Endothelial cell (in vitro differentiated cells): ENCODE measurements around the gene CDH18. TPM values are rescaled to one million over a fixed set of nuclear protein-coding genes. Genes with fewer than 3 reads are reported as not detected.

Experiments used
- DNase-seq: peaks from one replicate; pipeline ENCODE4 v3.0.0; 2021; ENCODE audit warnings: low spot score
- H3K27ac Mint-ChIP-seq: one replicate; pipeline ENCODE4 v1.8.0; 2021; ENCODE audit warnings: mixed read lengths, inconsistent platforms; ENCODE audit not compliant: unreplicated experiment
- H3K27me3 Mint-ChIP-seq: one replicate; pipeline ENCODE4 v1.8.0; 2021; ENCODE audit warnings: mild to moderate bottlenecking, moderate library complexity, mixed read lengths, inconsistent platforms; ENCODE audit not compliant: unreplicated experiment
- H3K36me3 Mint-ChIP-seq: one replicate; pipeline ENCODE4 v1.8.0; 2021; ENCODE audit warnings: mild to moderate bottlenecking, low read depth, mixed read lengths, inconsistent platforms; ENCODE audit not compliant: unreplicated experiment
- H3K4me1 Mint-ChIP-seq: one replicate; pipeline ENCODE4 v1.8.0; 2021; ENCODE audit warnings: mild to moderate bottlenecking, mixed read lengths, inconsistent platforms; ENCODE audit not compliant: unreplicated experiment
- H3K4me3 Mint-ChIP-seq: one replicate; pipeline ENCODE4 v1.8.0; 2021; ENCODE audit warnings: mild to moderate bottlenecking, mixed read lengths, inconsistent platforms; ENCODE audit not compliant: unreplicated experiment
- H3K9me3 Mint-ChIP-seq: one replicate; pipeline ENCODE4 v1.8.0; 2021; ENCODE audit warnings: mixed read lengths, inconsistent platforms; ENCODE audit not compliant: unreplicated experiment
- long read RNA-seq: library from polyadenylated mRNA; unstranded; transcript quantifications from one replicate; pipeline ENCODE4 v2.0.0, GENCODE V29; 2020; ENCODE audit not compliant: unreplicated experiment
- total RNA-seq: library from RNA; stranded (reverse); fragmentation: NEBNext Ultra II Directional; extraction: Animal tissue kit (Norgen Biotek cat#: 25700); gene quantifications from one replicate; pipeline ENCODE4 v1.2.1, GENCODE V29; 2021; ENCODE audit not compliant: unreplicated experiment
- TF ChIP-seq, protein P1 (sequence below): fragments of 200-600 bp; sonication (generic); IDR thresholded peaks from one replicate; pipeline ENCODE4 v1.5.0; 2021; ENCODE audit warnings: antibody characterized with exemption; ENCODE audit not compliant: unreplicated experiment

The CDH18 gene, protein sequence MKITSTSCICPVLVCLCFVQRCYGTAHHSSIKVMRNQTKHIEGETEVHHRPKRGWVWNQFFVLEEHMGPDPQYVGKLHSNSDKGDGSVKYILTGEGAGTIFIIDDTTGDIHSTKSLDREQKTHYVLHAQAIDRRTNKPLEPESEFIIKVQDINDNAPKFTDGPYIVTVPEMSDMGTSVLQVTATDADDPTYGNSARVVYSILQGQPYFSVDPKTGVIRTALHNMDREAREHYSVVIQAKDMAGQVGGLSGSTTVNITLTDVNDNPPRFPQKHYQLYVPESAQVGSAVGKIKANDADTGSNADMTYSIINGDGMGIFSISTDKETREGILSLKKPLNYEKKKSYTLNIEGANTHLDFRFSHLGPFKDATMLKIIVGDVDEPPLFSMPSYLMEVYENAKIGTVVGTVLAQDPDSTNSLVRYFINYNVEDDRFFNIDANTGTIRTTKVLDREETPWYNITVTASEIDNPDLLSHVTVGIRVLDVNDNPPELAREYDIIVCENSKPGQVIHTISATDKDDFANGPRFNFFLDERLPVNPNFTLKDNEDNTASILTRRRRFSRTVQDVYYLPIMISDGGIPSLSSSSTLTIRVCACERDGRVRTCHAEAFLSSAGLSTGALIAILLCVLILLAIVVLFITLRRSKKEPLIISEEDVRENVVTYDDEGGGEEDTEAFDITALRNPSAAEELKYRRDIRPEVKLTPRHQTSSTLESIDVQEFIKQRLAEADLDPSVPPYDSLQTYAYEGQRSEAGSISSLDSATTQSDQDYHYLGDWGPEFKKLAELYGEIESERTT
- total RNA-seq: 0.33 TPM
- long read RNA-seq, partial matches to known transcripts: 0 of 1 reads
- long read RNA-seq, other reads (novel, unspliced or antisense): 1 of 1 reads

- TF ChIP-seq, protein P1, sequence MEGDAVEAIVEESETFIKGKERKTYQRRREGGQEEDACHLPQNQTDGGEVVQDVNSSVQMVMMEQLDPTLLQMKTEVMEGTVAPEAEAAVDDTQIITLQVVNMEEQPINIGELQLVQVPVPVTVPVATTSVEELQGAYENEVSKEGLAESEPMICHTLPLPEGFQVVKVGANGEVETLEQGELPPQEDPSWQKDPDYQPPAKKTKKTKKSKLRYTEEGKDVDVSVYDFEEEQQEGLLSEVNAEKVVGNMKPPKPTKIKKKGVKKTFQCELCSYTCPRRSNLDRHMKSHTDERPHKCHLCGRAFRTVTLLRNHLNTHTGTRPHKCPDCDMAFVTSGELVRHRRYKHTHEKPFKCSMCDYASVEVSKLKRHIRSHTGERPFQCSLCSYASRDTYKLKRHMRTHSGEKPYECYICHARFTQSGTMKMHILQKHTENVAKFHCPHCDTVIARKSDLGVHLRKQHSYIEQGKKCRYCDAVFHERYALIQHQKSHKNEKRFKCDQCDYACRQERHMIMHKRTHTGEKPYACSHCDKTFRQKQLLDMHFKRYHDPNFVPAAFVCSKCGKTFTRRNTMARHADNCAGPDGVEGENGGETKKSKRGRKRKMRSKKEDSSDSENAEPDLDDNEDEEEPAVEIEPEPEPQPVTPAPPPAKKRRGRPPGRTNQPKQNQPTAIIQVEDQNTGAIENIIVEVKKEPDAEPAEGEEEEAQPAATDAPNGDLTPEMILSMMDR: no peak
- Mint-ChIP-seq H3K27me3 (no peaks in the 10 kb centered on the region), H3K9me3 (no peaks in the 10 kb centered on the region), H3K4me3 (peak within 1 kb of the TSS; percentile 65), H3K4me1 (peaks cover 5% of the 10 kb centered on the region), H3K36me3 (no peaks in the 10 kb centered on the region), H3K27ac (no peak within 1 kb of the TSS)
- peak; percentile 69 for DNase-seq
These were observed at the start of gene CDH18 for GRCh38 chr5:19987612-19988361. TSS of gene CDH18 (minus strand) at chr5:19988200. CDS start at chr5:19838986, 149,214 bp downstream.

- H3K4me1 Mint-ChIP-seq: no peaks in the 10 kb centered on the region
- H3K27me3 Mint-ChIP-seq: peaks cover 2% of the 10 kb centered on the region
These were observed 46.7 kb upstream of the CDH18 start for GRCh38 chr5:20034717-20035116.

DNA sequence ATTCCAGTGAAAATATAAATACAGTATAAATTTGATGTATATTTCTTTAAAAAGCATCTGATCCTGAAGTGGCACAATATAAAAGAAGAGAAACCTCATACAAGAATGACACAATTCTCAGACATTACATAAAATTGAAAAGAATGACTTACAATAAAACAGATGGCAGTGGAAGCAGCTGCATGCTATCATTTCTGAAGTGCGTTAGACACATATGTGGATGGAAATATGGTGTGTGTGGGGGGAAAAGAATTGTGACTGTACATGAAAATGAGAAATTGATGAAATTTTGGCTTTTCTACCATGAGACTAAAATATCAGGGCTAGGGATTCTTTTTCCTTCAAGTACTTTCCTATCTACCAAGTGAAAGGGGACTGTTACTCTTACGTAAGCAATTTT, 45.9 kb upstream of the CDH18 start:
- no peak overlapping the region for H3K27ac Mint-ChIP-seq
- H3K27me3 Mint-ChIP-seq: peaks cover 2% of the 10 kb centered on the region
- TF ChIP-seq, protein P1: no peak
- H3K4me1 Mint-ChIP-seq: no peaks in the 10 kb centered on the region
- H3K36me3 Mint-ChIP-seq: no peaks in the 10 kb centered on the region
- H3K9me3 Mint-ChIP-seq: no peaks in the 10 kb centered on the region
- DNase-seq: no peak
- H3K4me3 Mint-ChIP-seq: no peak overlapping the region

More at GRCh38 chr5:20034717-20035116, 46.7 kb upstream of the CDH18 start:
- TF ChIP-seq, protein P1: no peak
- Mint-ChIP-seq H3K27ac (no peak overlapping the region), H3K9me3 (no peaks in the 10 kb centered on the region), H3K36me3 (no peaks in the 10 kb centered on the region), H3K4me3 (no peak overlapping the region)
- DNase-seq: no peak

DNA sequence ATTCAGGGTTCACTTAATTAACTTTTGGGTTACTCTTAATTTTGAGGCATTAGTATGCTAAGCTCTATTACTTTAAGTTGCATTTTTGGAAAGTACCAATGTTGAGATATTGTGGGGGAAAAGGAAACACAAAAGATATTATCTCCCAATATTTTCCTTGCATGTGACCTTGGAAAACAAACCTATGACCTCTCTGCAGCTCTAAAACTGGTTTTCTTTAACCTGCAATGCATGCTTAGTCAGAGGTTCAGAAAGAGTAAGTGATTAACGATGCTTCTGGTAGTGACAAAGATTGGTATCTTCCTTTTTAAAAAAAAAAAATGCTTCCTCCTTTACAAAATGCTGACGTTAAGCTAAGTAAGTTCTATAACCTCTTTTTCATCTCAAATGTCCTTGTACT, 44.9 kb upstream of the CDH18 start:
- Mint-ChIP-seq H3K27me3 (peaks cover 2% of the 10 kb centered on the region), H3K36me3 (no peaks in the 10 kb centered on the region), H3K27ac (no peak overlapping the region), H3K4me3 (no peak overlapping the region), H3K4me1 (no peaks in the 10 kb centered on the region), H3K9me3 (no peaks in the 10 kb centered on the region)
- TF ChIP-seq, protein P1: no peak
- no peak for DNase-seq
